Epithelial cell of esophagus (primary cell): ENCODE results near the gene URB1.

Source experiments
- DNase-seq: peaks from one replicate; pipeline ENCODE4 v3.0.0; 2010; ENCODE audit warnings: low read depth
- H3K4me3 ChIP-seq: 2 replicates; pipeline ENCODE4 v1.5.1; 2011; ENCODE audit warnings: mild to moderate bottlenecking, low read length, control low read depth
- CTCF ChIP-seq: IDR thresholded peaks from 2 replicates; pipeline ENCODE4 v1.5.1; 2011; ENCODE audit warnings: low read depth, mild to moderate bottlenecking, low read length, control low read depth, inconsistent platforms; ENCODE audit not compliant: insufficient read depth; ENCODE audit errors: missing control alignments

The URB1 gene

GRCh38 chr21:32351428-32351827, 41.4 kb downstream of the URB1 start:
- no peak overlapping the region for H3K4me3 ChIP-seq
- peak; percentile 98 for DNase-seq
- peak; percentile 29 for TF ChIP-seq CTCF

GRCh38 chr21:32350981-32351380, 41.8 kb downstream of the URB1 start:
- no peak for TF ChIP-seq CTCF
- no peak for DNase-seq

GRCh38 chr21:32350211-32350980, 42.4 kb downstream of the URB1 start:
- no peak overlapping the region for H3K4me3 ChIP-seq
- TF ChIP-seq CTCF, result no peak
- no peak for DNase-seq

More at GRCh38 chr21:32350981-32351380, 41.8 kb downstream of the URB1 start:
- no peak overlapping the region for H3K4me3 ChIP-seq

GRCh38 chr21:32349333-32349944, 43.4 kb downstream of the URB1 start:
- TF ChIP-seq CTCF, result no peak
- no peak overlapping the region for H3K4me3 ChIP-seq
- DNase-seq, result no peak

GRCh38 chr21:32348604-32349332, 44.0 kb downstream of the URB1 start:
- no peak overlapping the region for H3K4me3 ChIP-seq
- peak; percentile 90 for DNase-seq

GRCh38 chr21:32347977-32348376, 44.8 kb downstream of the URB1 start:
- no peak for DNase-seq
- no peak overlapping the region for H3K4me3 ChIP-seq
- TF ChIP-seq CTCF, result no peak

More at GRCh38 chr21:32348604-32349332, 44.0 kb downstream of the URB1 start:
- TF ChIP-seq CTCF, result no peak
